BE2C (cell line): ENCODE results near the gene TMCC1.

Experiments used
- DNase-seq: peaks from one replicate; pipeline ENCODE4 v3.0.0-alpha.2; 2020
- H3K27me3 ChIP-seq: fragments of 250-450 bp; sonication (Bioruptor Pico); 2 replicates; pipeline ENCODE4 v1.5.1; 2020; ENCODE audit warnings: mild to moderate bottlenecking
- H3K36me3 ChIP-seq: fragments of 250-450 bp; sonication (Bioruptor Pico); 2 replicates; pipeline ENCODE4 v1.5.1; 2020; ENCODE audit warnings: mild to moderate bottlenecking
- H3K4me1 ChIP-seq: fragments of 250-450 bp; sonication (Bioruptor Pico); 2 replicates; pipeline ENCODE4 v1.5.1; 2020
- H3K4me3 ChIP-seq: 2 replicates; pipeline ENCODE4 v1.5.1; 2011; ENCODE audit warnings: low read depth, low read length
- H3K9me3 ChIP-seq: fragments of 250-450 bp; sonication (Bioruptor Pico); 2 replicates; pipeline ENCODE4 v1.5.1; 2020
- TF ChIP-seq, protein P1 (sequence below): IDR thresholded peaks from 2 replicates; pipeline ENCODE4 v1.5.1; 2012; ENCODE audit warnings: mild to moderate bottlenecking, low read depth, low read length

The TMCC1 gene

DNA sequence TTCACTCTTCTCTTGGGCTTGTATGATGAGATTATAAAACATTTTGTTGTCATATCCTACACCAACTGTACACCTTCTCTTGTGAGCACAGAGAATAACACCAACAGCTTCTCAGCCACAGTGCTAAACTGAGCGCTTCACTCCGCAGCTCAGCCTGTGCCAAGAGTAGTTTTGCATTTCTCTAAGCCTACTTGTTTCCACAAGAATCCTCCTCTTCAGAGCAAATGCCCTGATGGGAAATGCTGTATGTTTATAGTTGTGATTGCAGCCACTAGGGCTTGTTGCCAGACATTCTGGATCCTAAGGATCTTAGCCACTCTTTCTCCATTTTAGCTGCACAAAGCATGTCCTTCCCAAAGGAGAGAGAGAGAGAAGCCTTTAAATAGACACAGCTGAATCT lies 148.3 kb downstream of the TMCC1 start:
- H3K27me3 ChIP-seq: no peaks in the 10 kb centered on the region
- no peak for DNase-seq
- TF ChIP-seq, protein P1, sequence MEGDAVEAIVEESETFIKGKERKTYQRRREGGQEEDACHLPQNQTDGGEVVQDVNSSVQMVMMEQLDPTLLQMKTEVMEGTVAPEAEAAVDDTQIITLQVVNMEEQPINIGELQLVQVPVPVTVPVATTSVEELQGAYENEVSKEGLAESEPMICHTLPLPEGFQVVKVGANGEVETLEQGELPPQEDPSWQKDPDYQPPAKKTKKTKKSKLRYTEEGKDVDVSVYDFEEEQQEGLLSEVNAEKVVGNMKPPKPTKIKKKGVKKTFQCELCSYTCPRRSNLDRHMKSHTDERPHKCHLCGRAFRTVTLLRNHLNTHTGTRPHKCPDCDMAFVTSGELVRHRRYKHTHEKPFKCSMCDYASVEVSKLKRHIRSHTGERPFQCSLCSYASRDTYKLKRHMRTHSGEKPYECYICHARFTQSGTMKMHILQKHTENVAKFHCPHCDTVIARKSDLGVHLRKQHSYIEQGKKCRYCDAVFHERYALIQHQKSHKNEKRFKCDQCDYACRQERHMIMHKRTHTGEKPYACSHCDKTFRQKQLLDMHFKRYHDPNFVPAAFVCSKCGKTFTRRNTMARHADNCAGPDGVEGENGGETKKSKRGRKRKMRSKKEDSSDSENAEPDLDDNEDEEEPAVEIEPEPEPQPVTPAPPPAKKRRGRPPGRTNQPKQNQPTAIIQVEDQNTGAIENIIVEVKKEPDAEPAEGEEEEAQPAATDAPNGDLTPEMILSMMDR: no peak
- no peak overlapping the region for H3K4me3 ChIP-seq
- no peaks in the 10 kb centered on the region for H3K36me3 ChIP-seq
- peaks cover 11% of the 10 kb centered on the region; the same call in 1 of the 2 replicates for H3K4me1 ChIP-seq
- no peaks in the 10 kb centered on the region for H3K9me3 ChIP-seq

DNA sequence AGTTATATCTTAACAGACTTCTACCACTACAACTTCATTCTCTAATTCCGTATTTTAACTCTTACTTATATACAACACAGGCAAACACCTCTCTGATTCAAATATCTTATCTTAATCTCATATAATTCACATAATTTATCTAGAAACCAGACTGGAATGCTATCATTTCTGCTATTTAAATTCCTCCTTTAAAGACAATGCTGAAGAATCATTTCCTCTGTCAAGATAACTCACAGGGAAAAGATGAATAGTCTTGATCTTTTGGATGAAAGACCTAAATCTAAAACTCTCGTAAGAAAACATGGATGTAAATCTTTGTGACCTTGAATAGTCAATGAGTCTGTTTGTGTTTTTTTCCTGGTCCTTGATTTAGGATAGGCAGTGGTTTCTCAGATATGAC lies 151.7 kb downstream of the TMCC1 start:
- no peak for DNase-seq
- H3K4me1 ChIP-seq: peaks cover 11% of the 10 kb centered on the region; the same call in 1 of the 2 replicates
- TF ChIP-seq, protein P1: no peak
- no peak overlapping the region for H3K4me3 ChIP-seq
- no peaks in the 10 kb centered on the region for H3K9me3 ChIP-seq
- H3K36me3 ChIP-seq: no peaks in the 10 kb centered on the region
- H3K27me3 ChIP-seq: no peaks in the 10 kb centered on the region

DNA sequence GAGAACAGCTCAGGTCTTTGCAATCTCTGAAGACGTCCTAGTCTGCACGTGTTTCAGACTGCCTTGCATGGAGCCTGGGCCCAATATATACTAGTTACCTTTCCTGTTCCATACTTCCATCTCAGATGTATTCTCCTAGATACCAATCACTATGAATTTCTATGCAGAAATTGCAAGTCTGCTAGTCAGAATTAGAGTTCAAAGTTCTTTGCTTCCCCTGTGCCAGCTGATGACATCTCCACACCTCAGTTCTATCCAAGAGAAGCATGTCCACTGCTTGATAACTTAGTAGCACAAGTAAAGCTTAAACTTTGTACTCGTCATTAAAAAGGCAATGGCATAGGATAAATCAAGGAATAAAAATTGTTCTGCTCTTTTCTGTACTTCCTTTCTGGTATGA lies 153.4 kb downstream of the TMCC1 start:
- no peaks in the 10 kb centered on the region for H3K27me3 ChIP-seq
- no peaks in the 10 kb centered on the region for H3K9me3 ChIP-seq
- TF ChIP-seq, protein P1: no peak
- H3K4me3 ChIP-seq: no peak overlapping the region
- peaks cover 11% of the 10 kb centered on the region; the same call in 1 of the 2 replicates for H3K4me1 ChIP-seq
- DNase-seq: no peak
- H3K36me3 ChIP-seq: no peaks in the 10 kb centered on the region

DNA sequence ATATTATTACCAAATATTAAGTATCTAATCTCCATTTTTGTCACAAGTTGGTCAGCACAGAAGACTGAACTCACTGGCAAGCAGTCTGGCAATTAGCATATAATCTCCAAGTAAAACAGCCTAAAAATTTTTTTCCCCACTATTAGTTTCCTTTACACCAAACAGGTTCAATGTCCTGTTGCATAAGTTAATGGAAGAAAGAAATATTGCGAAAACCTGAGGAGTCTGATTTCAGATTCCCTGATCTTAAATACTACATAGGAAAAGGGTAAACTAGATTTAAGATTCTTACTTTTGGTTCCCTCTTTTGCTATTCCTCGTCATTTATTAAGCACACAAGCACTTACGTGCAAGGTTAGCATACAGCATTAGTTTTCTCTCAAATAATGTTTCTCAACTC lies 153.9 kb downstream of the TMCC1 start:
- Histone ChIP-seq H3K9me3 (no peaks in the 10 kb centered on the region), H3K4me3 (no peak overlapping the region), H3K36me3 (no peaks in the 10 kb centered on the region), H3K4me1 (peaks cover 11% of the 10 kb centered on the region; the same call in 1 of the 2 replicates), H3K27me3 (no peaks in the 10 kb centered on the region)
- TF ChIP-seq, protein P1: no peak
- no peak for DNase-seq

DNA sequence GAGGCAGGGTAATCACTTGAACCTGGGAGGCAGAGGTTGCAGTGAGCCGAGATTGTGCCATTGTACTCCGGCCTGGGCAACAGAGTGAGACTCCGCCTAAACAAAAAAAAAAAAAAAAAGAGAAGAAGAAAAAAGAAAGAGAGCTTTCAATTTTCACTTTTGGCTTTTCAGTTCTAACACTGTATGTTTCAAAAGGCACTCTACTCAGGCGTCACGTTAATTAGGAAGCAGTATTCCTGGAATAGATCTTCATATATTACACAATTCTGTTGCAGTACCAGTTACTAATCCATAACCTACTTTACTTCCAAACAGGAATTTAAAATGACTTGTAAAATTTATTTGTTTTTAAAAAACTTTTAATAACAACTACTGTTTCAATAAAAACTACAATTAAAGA lies 155.3 kb downstream of the TMCC1 start:
- no peaks in the 10 kb centered on the region for H3K27me3 ChIP-seq
- H3K4me1 ChIP-seq: peaks cover 11% of the 10 kb centered on the region; the same call in 1 of the 2 replicates
- H3K9me3 ChIP-seq: no peaks in the 10 kb centered on the region
- H3K36me3 ChIP-seq: no peaks in the 10 kb centered on the region
- no peak overlapping the region for H3K4me3 ChIP-seq
- TF ChIP-seq, protein P1: no peak
- DNase-seq: no peak

DNA sequence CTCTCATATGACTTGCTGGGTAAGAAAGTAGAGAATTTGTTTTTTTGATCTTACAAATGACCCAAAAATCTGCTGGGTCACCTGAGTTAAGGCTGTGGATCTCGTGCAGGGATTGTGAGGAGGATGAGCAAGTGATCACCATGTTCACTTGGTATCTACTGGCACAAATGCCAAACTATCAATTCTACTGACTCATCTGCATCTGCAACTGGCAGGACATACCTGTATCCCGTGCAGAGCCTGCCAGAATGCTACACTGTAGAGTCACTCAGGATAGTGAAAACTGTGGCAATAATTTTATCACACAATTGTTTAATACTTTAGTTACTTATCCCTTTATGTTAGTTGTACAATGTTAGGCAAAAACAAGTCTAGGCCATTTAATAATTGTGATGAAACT lies 157.4 kb downstream of the TMCC1 start:
- Histone ChIP-seq H3K36me3 (no peaks in the 10 kb centered on the region), H3K27me3 (no peaks in the 10 kb centered on the region), H3K4me3 (no peak overlapping the region), H3K9me3 (no peaks in the 10 kb centered on the region), H3K4me1 (no peaks in the 10 kb centered on the region)
- DNase-seq: no peak
- TF ChIP-seq, protein P1: no peak
